CD8-positive, alpha-beta memory T cell (primary cell): ENCODE results near the gene EIF3F. TPM values are rescaled to one million over a fixed set of nuclear protein-coding genes. Genes with fewer than 3 reads are reported as not detected.

Source experiments
- CTCF ChIA-PET: fragments of 350-600 bp; sonication (Branson Sonifier 250); formaldehyde crosslinking; loops from one replicate; lab custom pipeline; 2021; ENCODE audit warnings: antibody characterized with exemption; lab: Charles Lee
- POLR2A ChIA-PET: fragments of 350-600 bp; sonication (Branson Sonifier 250); formaldehyde crosslinking; loops from one replicate; lab custom pipeline; 2021; ENCODE audit warnings: antibody characterized with exemption; lab: Charles Lee
- DNase-seq, 5 donors: peaks; one replicate each; pipeline versions ENCODE4 v3.0.0 to v3.0.0-alpha.2; 2020 to 2022; ENCODE audit warnings: mixed read lengths in 1 of 5
- H3K27ac ChIP-seq: one replicate; pipeline ENCODE4 v1.7.0; 2013; ENCODE audit warnings: low read depth, mild to moderate bottlenecking, low read length, moderate library complexity
- H3K27me3 ChIP-seq: 2 replicates; pipeline ENCODE4 v1.7.0; 2013; ENCODE audit warnings: low read length, mild to moderate bottlenecking; ENCODE audit not compliant: insufficient read depth, poor library complexity, severe bottlenecking
- H3K36me3 ChIP-seq: 2 replicates; pipeline ENCODE4 v1.7.0; 2013; ENCODE audit warnings: mild to moderate bottlenecking, low read length, moderate library complexity; ENCODE audit not compliant: insufficient read depth
- H3K4me1 ChIP-seq: 2 replicates; pipeline ENCODE4 v1.7.0; 2013; ENCODE audit warnings: mild to moderate bottlenecking, low read length, moderate library complexity; ENCODE audit not compliant: insufficient read depth
- H3K4me3 ChIP-seq: 2 replicates; pipeline ENCODE4 v1.7.0; 2013; ENCODE audit warnings: mild to moderate bottlenecking, low read length
- H3K9me3 ChIP-seq: 2 replicates; pipeline ENCODE4 v1.7.0; 2013; ENCODE audit warnings: mild to moderate bottlenecking, low read length
- H3K27ac Mint-ChIP-seq, 8 donors: one replicate each; pipeline ENCODE4 v1.8.0; 2020 to 2021; ENCODE audit warnings: mixed read lengths in 8 of 8, mild to moderate bottlenecking in 6 of 8, inconsistent platforms in 3 of 8, moderate library complexity in 3 of 8
- H3K27me3 Mint-ChIP-seq, 2 donors: one replicate each; pipeline ENCODE4 v1.8.0; 2020 to 2021; ENCODE audit warnings: mixed read lengths in 2 of 2, mild to moderate bottlenecking in 1 of 2, moderate library complexity in 1 of 2
- H3K36me3 Mint-ChIP-seq, 3 donors: one replicate each; pipeline ENCODE4 v1.8.0; 2020 to 2021; ENCODE audit warnings: mixed read lengths in 3 of 3, inconsistent platforms in 1 of 3, mild to moderate bottlenecking in 1 of 3
- H3K4me1 Mint-ChIP-seq, 3 donors: one replicate each; pipeline ENCODE4 v1.8.0; 2020 to 2021; ENCODE audit warnings: mixed read lengths in 3 of 3, inconsistent platforms in 1 of 3, mild to moderate bottlenecking in 1 of 3
- H3K4me3 Mint-ChIP-seq, 7 donors: one replicate each; pipeline ENCODE4 v1.8.0; 2020 to 2021; ENCODE audit warnings: mixed read lengths in 7 of 7, mild to moderate bottlenecking in 6 of 7, moderate library complexity in 4 of 7, inconsistent platforms in 2 of 7
- H3K9me3 Mint-ChIP-seq, 5 donors: one replicate each; pipeline ENCODE4 v1.8.0; 2020 to 2022; ENCODE audit warnings: mixed read lengths in 5 of 5, mild to moderate bottlenecking in 3 of 5, moderate library complexity in 2 of 5, inconsistent platforms in 1 of 5
- polyA plus RNA-seq: library from polyadenylated mRNA; unstranded; fragments of 300-500 nt; fragmentation: Illumina TruSeq; gene quantifications from one replicate; pipeline ENCODE4 v1.2.3, GENCODE V29; 2021
- total RNA-seq, 2 experiments: library from RNA; stranded (reverse); gene quantifications; one replicate each; pipeline ENCODE4 v1.2.3, GENCODE V29; 2021

Gene EIF3F
- total and polyA plus RNA-seq, 3 experiments from 2014 or later = 294 to 359 (median 306) TPM

- Mint-ChIP-seq H3K36me3 (no peaks in the 10 kb centered on the region), H3K9me3 (peaks cover 0 to 1% (median 0%) of the 10 kb centered on the region in 5 donors), H3K27me3 (peaks cover 4 to 32% of the 10 kb centered on the region in 2 donors), H3K27ac (no peak within 1 kb of the TSS), H3K4me1 (no peaks in the 10 kb centered on the region), H3K4me3 (no peak within 1 kb of the TSS)
- Histone ChIP-seq H3K27me3 (no peaks in the 10 kb centered on the region), H3K4me1 (no peaks in the 10 kb centered on the region), H3K9me3 (no peaks in the 10 kb centered on the region), H3K36me3 (no peaks in the 10 kb centered on the region), H3K27ac (no peak within 1 kb of the TSS), H3K4me3 (no peak within 1 kb of the TSS)
- ChIA-PET CTCF (interaction anchor here (1.8 kb wide), 1 partner anchor 9 kb away, joined by 4 read pairs; no protein-coding TSS in a partner anchor), POLR2A (no interaction called here)
- no peak for DNase-seq
Observed at GRCh38 chr11:7965386-7965785, 21.8 kb upstream of the EIF3F start, which contains the start of gene NLRP10. TSS of gene NLRP10 (minus strand) at chr11:7965447. CDS start at chr11:7963495, 1,952 bp downstream.

- Mint-ChIP-seq H3K27me3 (peaks cover 7 to 25% of the 10 kb centered on the region in 2 donors), H3K4me3 (no peak overlapping the region), H3K9me3 (no peaks in the 10 kb centered on the region), H3K36me3 (no peaks in the 10 kb centered on the region), H3K27ac (no peak overlapping the region), H3K4me1 (no peaks in the 10 kb centered on the region)
- no peaks in the 10 kb centered on the region for H3K27me3 ChIP-seq
- no peak overlapping the region for H3K4me3 ChIP-seq
- no peaks in the 10 kb centered on the region for H3K9me3 ChIP-seq
- no peak overlapping the region for H3K27ac ChIP-seq
- ChIA-PET CTCF (no interaction called here), POLR2A (no interaction called here)
- no peaks in the 10 kb centered on the region for H3K4me1 ChIP-seq
- H3K36me3 ChIP-seq = no peaks in the 10 kb centered on the region
- no peak for DNase-seq
Observed at GRCh38 chr11:7967097-7967496, 20.0 kb upstream of the EIF3F start.

- no peaks in the 10 kb centered on the region for H3K4me1 Mint-ChIP-seq
- H3K9me3 Mint-ChIP-seq = no peaks in the 10 kb centered on the region
- Histone ChIP-seq H3K4me1 (no peaks in the 10 kb centered on the region), H3K27ac (no peak overlapping the region), H3K4me3 (no peak overlapping the region), H3K36me3 (no peaks in the 10 kb centered on the region), H3K9me3 (no peaks in the 10 kb centered on the region), H3K27me3 (no peaks in the 10 kb centered on the region)
- no peak overlapping the region for H3K4me3 Mint-ChIP-seq
- CTCF ChIA-PET = interaction anchor here (0.8 kb wide), 1 partner anchor 12 kb away, joined by 3 read pairs; no protein-coding TSS in a partner anchor
- H3K36me3 Mint-ChIP-seq = no peaks in the 10 kb centered on the region
- no peak for DNase-seq
- POLR2A ChIA-PET = no interaction called here
- H3K27me3 Mint-ChIP-seq = peaks cover 7 to 31% of the 10 kb centered on the region in 2 donors
- peak overlapping the region in 1 of 8 donors; percentile 1 for H3K27ac Mint-ChIP-seq
Observed at GRCh38 chr11:7967826-7968225, 19.3 kb upstream of the EIF3F start.

- ChIA-PET POLR2A (no interaction called here), CTCF (interaction anchor here (0.8 kb wide), 1 partner anchor 11 kb away, joined by 3 read pairs; no protein-coding TSS in a partner anchor)
- Histone ChIP-seq H3K27me3 (no peaks in the 10 kb centered on the region), H3K36me3 (no peaks in the 10 kb centered on the region), H3K9me3 (no peaks in the 10 kb centered on the region), H3K27ac (no peak overlapping the region), H3K4me1 (no peaks in the 10 kb centered on the region), H3K4me3 (no peak overlapping the region)
- Mint-ChIP-seq H3K27ac (no peak overlapping the region), H3K4me3 (no peak overlapping the region), H3K4me1 (no peaks in the 10 kb centered on the region), H3K9me3 (no peaks in the 10 kb centered on the region), H3K36me3 (no peaks in the 10 kb centered on the region), H3K27me3 (peaks cover 7 to 29% of the 10 kb centered on the region in 2 donors)
- no peak for DNase-seq
Observed at GRCh38 chr11:7968686-7969085, 18.5 kb upstream of the EIF3F start.

GRCh38 chr11:7969756-7970646 lies 17.1 kb upstream of the EIF3F start:
- no peaks in the 10 kb centered on the region for H3K4me1 Mint-ChIP-seq

GRCh38 chr11:7971846-7972245 lies 15.3 kb upstream of the EIF3F start:
- no peaks in the 10 kb centered on the region for H3K9me3 ChIP-seq
- peaks cover 4% of the 10 kb centered on the region for H3K27me3 ChIP-seq
- no peaks in the 10 kb centered on the region for H3K9me3 Mint-ChIP-seq
- no peaks in the 10 kb centered on the region for H3K36me3 ChIP-seq
- ChIA-PET CTCF (no interaction called here), POLR2A (no interaction called here)
- H3K4me3 Mint-ChIP-seq = no peak overlapping the region
- H3K27ac ChIP-seq = no peak overlapping the region
- H3K27me3 Mint-ChIP-seq = peaks cover 6 to 29% of the 10 kb centered on the region in 2 donors
- H3K4me1 Mint-ChIP-seq = no peaks in the 10 kb centered on the region
- no peak for DNase-seq
- no peak overlapping the region for H3K27ac Mint-ChIP-seq
- no peak overlapping the region for H3K4me3 ChIP-seq
- H3K36me3 Mint-ChIP-seq = no peaks in the 10 kb centered on the region
- no peaks in the 10 kb centered on the region for H3K4me1 ChIP-seq

More at GRCh38 chr11:7969756-7970646, 17.1 kb upstream of the EIF3F start:
- Histone ChIP-seq H3K27me3 (peaks cover 2% of the 10 kb centered on the region), H3K4me3 (no peak overlapping the region), H3K27ac (no peak overlapping the region), H3K36me3 (no peaks in the 10 kb centered on the region), H3K4me1 (no peaks in the 10 kb centered on the region), H3K9me3 (no peaks in the 10 kb centered on the region)
- POLR2A ChIA-PET = no interaction called here
- H3K36me3 Mint-ChIP-seq = no peaks in the 10 kb centered on the region
- H3K27me3 Mint-ChIP-seq = peaks cover 10 to 29% of the 10 kb centered on the region in 2 donors
- no peak overlapping the region for H3K4me3 Mint-ChIP-seq
- no peak for DNase-seq
- H3K27ac Mint-ChIP-seq = no peak overlapping the region
- CTCF ChIA-PET = no interaction called here
- no peaks in the 10 kb centered on the region for H3K9me3 Mint-ChIP-seq

- ChIA-PET CTCF (no interaction called here), POLR2A (no interaction called here)
Observed at GRCh38 chr11:7973011-7973410, 14.1 kb upstream of the EIF3F start.

GRCh38 chr11:7974668-7975067 lies 12.5 kb upstream of the EIF3F start:
- ChIA-PET POLR2A (interaction anchor here (0.7 kb wide), 1 partner anchor 73 kb away, joined by 4 read pairs; no protein-coding TSS in a partner anchor), CTCF (interaction anchor here (1.6 kb wide), 1 partner anchor 9 kb away, joined by 4 read pairs; the partner anchor contains the start of gene NLRP10)
- no peaks in the 10 kb centered on the region for H3K4me1 Mint-ChIP-seq
- H3K27me3 Mint-ChIP-seq = peaks cover 6 to 13% of the 10 kb centered on the region in 2 donors
- peaks cover 4% of the 10 kb centered on the region for H3K27me3 ChIP-seq
- no peaks in the 10 kb centered on the region for H3K9me3 ChIP-seq
- no peak for DNase-seq
- no peak overlapping the region for H3K4me3 Mint-ChIP-seq
- no peaks in the 10 kb centered on the region for H3K36me3 Mint-ChIP-seq
- H3K4me1 ChIP-seq = no peaks in the 10 kb centered on the region
- no peaks in the 10 kb centered on the region for H3K36me3 ChIP-seq
- no peaks in the 10 kb centered on the region for H3K9me3 Mint-ChIP-seq
- H3K27ac Mint-ChIP-seq = no peak overlapping the region
- H3K27ac ChIP-seq = no peak overlapping the region
- H3K4me3 ChIP-seq = no peak overlapping the region

More at GRCh38 chr11:7973011-7973410, 14.1 kb upstream of the EIF3F start:
- Histone ChIP-seq H3K4me3 (no peak overlapping the region), H3K9me3 (no peaks in the 10 kb centered on the region), H3K27me3 (peaks cover 4% of the 10 kb centered on the region), H3K27ac (no peak overlapping the region), H3K36me3 (no peaks in the 10 kb centered on the region), H3K4me1 (no peaks in the 10 kb centered on the region)
- H3K4me3 Mint-ChIP-seq = no peak overlapping the region
- no peaks in the 10 kb centered on the region for H3K9me3 Mint-ChIP-seq
- no peaks in the 10 kb centered on the region for H3K4me1 Mint-ChIP-seq
- H3K27ac Mint-ChIP-seq = no peak overlapping the region
- H3K36me3 Mint-ChIP-seq = no peaks in the 10 kb centered on the region
- no peak for DNase-seq
- peaks cover 6 to 20% of the 10 kb centered on the region in 2 donors for H3K27me3 Mint-ChIP-seq
